Stimulated activated naive CD4-positive, alpha-beta T cell (primary cell): ENCODE data around the gene RESP18.

Experiments used
- DNase-seq, 6 experiments: peaks; one replicate each; lab custom pipeline; 2025; lab: John Stamatoyannopoulos, UW

RESP18 gene

DNA sequence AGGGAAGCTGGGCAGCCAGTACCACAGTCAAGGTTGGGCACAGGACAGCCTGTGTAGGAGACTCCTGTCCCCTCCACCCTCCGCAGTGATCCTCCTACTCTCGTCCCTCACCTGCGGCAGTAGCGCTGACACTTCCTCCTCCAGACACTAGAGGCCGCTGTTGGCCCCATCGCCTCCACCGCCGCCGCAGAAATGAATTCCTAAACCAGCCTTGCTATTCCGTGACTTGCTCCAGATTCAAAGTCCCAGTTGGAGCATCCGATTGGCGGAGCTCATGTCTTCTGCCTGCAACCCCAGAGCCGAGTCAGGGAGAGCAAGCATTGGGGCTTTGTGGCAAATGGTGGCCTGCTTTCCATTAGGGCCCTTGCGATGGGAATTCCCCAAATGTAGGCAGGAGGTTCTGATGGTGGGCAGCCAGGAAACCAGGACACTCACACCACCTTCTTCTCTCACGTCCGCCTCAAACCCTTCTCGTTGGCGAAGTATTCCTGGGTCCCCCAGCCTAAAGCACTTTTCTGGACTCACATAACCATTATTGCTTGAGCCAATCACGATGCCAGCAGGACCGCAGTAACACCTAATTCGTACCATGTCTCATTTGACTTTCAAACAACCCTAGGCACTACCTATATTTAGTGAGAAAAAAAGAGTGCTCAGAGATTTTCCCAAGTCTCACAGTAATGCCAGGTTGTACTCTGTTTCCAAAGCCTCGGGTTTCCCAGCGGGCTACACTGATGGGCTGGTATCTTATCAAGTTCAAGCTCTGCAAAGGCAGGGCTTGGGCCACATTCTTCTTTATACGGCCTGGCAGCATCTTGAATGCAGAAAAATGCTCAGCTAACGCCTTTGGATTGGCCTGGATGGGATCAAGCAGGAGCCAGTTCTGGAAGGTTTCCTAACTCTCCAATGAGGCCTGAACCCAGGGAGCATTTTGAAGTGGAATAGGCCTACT is 54.6 kb downstream of the RESP18 start:
- DNase-seq, result peak; percentile 39 to 84 (median 64)
